ENCODE data around the gene TERT.

Gene TERT

GRCh38 chr5:1213508-1214162 is 81.2 kb downstream of the TERT start:
- TF ChIP-seq, protein P1, sequence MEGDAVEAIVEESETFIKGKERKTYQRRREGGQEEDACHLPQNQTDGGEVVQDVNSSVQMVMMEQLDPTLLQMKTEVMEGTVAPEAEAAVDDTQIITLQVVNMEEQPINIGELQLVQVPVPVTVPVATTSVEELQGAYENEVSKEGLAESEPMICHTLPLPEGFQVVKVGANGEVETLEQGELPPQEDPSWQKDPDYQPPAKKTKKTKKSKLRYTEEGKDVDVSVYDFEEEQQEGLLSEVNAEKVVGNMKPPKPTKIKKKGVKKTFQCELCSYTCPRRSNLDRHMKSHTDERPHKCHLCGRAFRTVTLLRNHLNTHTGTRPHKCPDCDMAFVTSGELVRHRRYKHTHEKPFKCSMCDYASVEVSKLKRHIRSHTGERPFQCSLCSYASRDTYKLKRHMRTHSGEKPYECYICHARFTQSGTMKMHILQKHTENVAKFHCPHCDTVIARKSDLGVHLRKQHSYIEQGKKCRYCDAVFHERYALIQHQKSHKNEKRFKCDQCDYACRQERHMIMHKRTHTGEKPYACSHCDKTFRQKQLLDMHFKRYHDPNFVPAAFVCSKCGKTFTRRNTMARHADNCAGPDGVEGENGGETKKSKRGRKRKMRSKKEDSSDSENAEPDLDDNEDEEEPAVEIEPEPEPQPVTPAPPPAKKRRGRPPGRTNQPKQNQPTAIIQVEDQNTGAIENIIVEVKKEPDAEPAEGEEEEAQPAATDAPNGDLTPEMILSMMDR (IDR thresholded peaks at IDR 0.05; ENCODE audit: borderline replicate concordance, insufficient read depth, low read depth, low read length): no peak
- no peak overlapping the region for H3K4me3 ChIP-seq (ENCODE audit: low read depth, low read length)

DNA sequence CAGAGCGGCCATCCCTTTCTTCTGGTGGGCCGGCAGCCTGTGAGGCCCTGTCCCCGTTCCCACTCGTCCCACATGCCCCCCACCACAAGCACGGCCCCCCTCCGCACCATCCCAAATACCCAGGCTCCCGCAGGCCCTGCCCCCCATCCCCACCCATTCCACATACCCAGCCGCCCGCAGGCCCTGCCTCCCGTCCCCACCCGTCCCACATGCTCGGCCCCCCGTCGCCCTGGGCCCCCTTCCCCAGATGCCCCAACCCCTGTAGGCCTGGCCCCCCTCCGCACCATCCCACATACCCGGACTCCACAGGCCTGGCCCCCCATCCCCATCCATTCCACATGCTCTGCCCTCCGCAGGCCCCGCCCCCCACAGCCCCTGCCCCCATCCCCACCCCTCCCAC is 82.0 kb downstream of the TERT start:
- TF ChIP-seq, protein P1 (IDR thresholded peaks at IDR 0.05; ENCODE audit: borderline replicate concordance, insufficient read depth, low read depth, low read length): no peak

DNA sequence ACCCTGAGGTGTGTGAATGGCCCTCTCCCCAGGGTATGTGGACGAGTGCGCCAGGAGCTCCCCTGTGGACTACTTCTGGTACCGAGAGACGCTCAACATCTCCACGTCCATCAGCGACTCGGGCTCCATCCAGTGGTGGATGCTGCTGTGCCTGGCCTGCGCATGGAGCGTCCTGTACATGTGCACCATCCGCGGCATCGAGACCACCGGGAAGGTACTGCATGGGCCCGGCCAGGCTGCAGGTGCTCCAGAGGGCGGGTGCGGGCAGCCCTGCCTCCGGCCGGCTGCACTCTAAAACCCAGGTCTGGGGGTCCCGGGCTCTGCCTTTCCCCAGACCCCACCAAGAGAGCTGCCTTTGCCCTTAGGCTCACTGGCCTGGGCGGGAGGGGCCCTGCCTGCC is 82.6 kb downstream of the TERT start:
- no peak overlapping the region for H3K4me3 ChIP-seq (ENCODE audit: low read depth, low read length)
- TF ChIP-seq, protein P1 (IDR thresholded peaks at IDR 0.05; ENCODE audit: borderline replicate concordance, insufficient read depth, low read depth, low read length): no peak

More for the DNA sequence above, 82.0 kb downstream of the TERT start:
- no peak overlapping the region for H3K4me3 ChIP-seq (ENCODE audit: low read depth, low read length)

- H3K4me3 ChIP-seq (ENCODE audit: low read depth, low read length): no peak overlapping the region
- TF ChIP-seq, protein P1 (IDR thresholded peaks at IDR 0.05; ENCODE audit: borderline replicate concordance, insufficient read depth, low read depth, low read length): no peak
Observed at GRCh38 chr5:1211701-1212100, 83.2 kb downstream of the TERT start.

GRCh38 chr5:1210832-1211251 is 84.0 kb downstream of the TERT start:
- TF ChIP-seq, protein P1 (IDR thresholded peaks at IDR 0.05; ENCODE audit: borderline replicate concordance, insufficient read depth, low read depth, low read length): no peak
- H3K4me3 ChIP-seq (ENCODE audit: low read depth, low read length): no peak overlapping the region

GRCh38 chr5:1209896-1210776 is 84.7 kb downstream of the TERT start:
- TF ChIP-seq, protein P1 (IDR thresholded peaks at IDR 0.05; ENCODE audit: borderline replicate concordance, insufficient read depth, low read depth, low read length): no peak
- H3K4me3 ChIP-seq (ENCODE audit: low read depth, low read length): no peak overlapping the region

Measured in GM12875 (cell line).